ENCODE results near the gene ZNF132. TPM values are rescaled to one million over a fixed set of nuclear protein-coding genes. Genes with fewer than 3 reads are reported as not detected.

Gene ZNF132
- total RNA-seq, 1 experiment from 2014 or later = 2.6 TPM

DNA sequence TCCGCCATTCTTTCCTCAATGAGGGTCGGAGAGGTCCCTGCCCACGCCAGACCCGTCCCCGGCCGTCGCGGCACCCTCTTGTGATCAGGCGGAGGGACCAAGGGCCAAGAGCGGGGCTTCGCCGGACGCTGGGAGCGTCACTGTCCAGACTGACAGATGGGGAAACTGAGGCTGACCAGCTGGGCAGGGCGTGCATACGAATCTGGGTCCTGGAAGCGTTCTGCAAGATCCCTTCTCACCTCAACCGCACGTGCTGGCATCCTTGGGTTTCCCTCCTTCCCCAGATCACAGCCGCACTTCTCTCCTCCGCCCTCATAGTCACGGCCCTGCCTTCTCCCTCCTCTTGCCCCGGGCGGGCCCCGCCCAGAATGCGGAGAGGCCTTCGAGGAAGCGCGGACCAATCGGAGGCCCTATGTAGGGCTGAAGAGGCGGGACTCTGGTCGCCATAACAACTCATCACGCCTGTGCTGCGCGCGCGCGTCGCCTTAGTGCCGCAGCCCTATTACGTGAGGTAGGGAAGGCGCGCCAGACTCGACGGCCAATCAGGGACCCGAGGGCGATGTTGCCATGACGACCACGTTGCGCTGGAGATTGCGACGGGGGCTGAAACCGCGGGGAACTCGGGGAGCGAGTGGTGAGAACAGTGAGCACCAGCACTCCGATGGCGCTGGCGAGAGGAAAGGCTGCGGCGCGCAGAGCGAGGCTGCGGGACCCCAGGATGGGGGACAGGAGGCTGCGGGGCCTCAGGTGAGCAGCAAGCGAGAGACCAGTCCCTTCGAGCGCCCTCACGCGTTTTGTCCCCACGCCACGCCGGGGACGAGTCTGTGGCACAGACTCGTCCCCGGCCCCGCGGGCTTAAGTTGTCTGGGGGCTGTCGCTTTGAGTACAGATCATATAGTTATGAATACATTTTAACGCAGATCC is 38.8 kb downstream of the ZNF132 start (continued):
- no peak for TF ChIP-seq AFF4 (CRISPR knock-in tag; IDR thresholded peaks at IDR 0.05; ENCODE audit: borderline replicate concordance)
- TF ChIP-seq SMAD3 (CRISPR knock-in tag; IDR thresholded peaks at IDR 0.05; ENCODE audit: borderline replicate concordance) = peak; percentile 26; the same call in 1 of the 2 replicates
- no peak for TF ChIP-seq NR3C1 (CRISPR knock-in tag; conservative IDR thresholded peaks at IDR 0.05; ENCODE audit: low read depth)
- peak; percentile 91 for TF ChIP-seq CREM (CRISPR knock-in tag; IDR thresholded peaks at IDR 0.05)
- TF ChIP-seq ESRRA (CRISPR knock-in tag; IDR thresholded peaks at IDR 0.05; ENCODE audit: borderline replicate concordance) = no peak
- TF ChIP-seq ZMAT4 (CRISPR knock-in tag; IDR thresholded peaks at IDR 0.05) = no peak
- TF ChIP-seq ZNF423 (CRISPR knock-in tag; IDR thresholded peaks at IDR 0.05) = no peak
- no peak for TF ChIP-seq ZNF219 (CRISPR knock-in tag; IDR thresholded peaks at IDR 0.05; ENCODE audit: borderline replicate concordance)
- no peak for TF ChIP-seq RELA (CRISPR knock-in tag; IDR thresholded peaks at IDR 0.05; ENCODE audit: borderline replicate concordance)
- no peak for TF ChIP-seq E2F4 (CRISPR knock-in tag; IDR thresholded peaks at IDR 0.05; ENCODE audit: borderline replicate concordance, low read depth)
- no peak for TF ChIP-seq NR2C2 (CRISPR knock-in tag; IDR thresholded peaks at IDR 0.05)
- TF ChIP-seq FOXK1 (CRISPR knock-in tag; IDR thresholded peaks at IDR 0.05) = peak; percentile 82
- no peak for TF ChIP-seq GTF2I (CRISPR knock-in tag; conservative IDR thresholded peaks at IDR 0.05)
- TF ChIP-seq ZBTB43 (CRISPR knock-in tag; IDR thresholded peaks at IDR 0.05) = no peak
- TF ChIP-seq GRHL2 (CRISPR knock-in tag; IDR thresholded peaks at IDR 0.05; ENCODE audit: insufficient replicate concordance, severe bottlenecking) = no peak
- no peak for TF ChIP-seq TEAD1 (CRISPR knock-in tag; IDR thresholded peaks at IDR 0.05)
- TF ChIP-seq, protein P1, sequence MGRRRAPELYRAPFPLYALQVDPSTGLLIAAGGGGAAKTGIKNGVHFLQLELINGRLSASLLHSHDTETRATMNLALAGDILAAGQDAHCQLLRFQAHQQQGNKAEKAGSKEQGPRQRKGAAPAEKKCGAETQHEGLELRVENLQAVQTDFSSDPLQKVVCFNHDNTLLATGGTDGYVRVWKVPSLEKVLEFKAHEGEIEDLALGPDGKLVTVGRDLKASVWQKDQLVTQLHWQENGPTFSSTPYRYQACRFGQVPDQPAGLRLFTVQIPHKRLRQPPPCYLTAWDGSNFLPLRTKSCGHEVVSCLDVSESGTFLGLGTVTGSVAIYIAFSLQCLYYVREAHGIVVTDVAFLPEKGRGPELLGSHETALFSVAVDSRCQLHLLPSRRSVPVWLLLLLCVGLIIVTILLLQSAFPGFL (CRISPR knock-in tag; IDR thresholded peaks at IDR 0.05; ENCODE audit: borderline replicate concordance) = no peak
- TF ChIP-seq, protein P2, sequence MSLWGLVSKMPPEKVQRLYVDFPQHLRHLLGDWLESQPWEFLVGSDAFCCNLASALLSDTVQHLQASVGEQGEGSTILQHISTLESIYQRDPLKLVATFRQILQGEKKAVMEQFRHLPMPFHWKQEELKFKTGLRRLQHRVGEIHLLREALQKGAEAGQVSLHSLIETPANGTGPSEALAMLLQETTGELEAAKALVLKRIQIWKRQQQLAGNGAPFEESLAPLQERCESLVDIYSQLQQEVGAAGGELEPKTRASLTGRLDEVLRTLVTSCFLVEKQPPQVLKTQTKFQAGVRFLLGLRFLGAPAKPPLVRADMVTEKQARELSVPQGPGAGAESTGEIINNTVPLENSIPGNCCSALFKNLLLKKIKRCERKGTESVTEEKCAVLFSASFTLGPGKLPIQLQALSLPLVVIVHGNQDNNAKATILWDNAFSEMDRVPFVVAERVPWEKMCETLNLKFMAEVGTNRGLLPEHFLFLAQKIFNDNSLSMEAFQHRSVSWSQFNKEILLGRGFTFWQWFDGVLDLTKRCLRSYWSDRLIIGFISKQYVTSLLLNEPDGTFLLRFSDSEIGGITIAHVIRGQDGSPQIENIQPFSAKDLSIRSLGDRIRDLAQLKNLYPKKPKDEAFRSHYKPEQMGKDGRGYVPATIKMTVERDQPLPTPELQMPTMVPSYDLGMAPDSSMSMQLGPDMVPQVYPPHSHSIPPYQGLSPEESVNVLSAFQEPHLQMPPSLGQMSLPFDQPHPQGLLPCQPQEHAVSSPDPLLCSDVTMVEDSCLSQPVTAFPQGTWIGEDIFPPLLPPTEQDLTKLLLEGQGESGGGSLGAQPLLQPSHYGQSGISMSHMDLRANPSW (CRISPR knock-in tag; conservative IDR thresholded peaks at IDR 0.05; ENCODE audit: low read depth) = no peak
- no peak for TF ChIP-seq HMGA2 (CRISPR knock-in tag; IDR thresholded peaks at IDR 0.05)
- no peak for TF ChIP-seq MXD4 (CRISPR knock-in tag; IDR thresholded peaks at IDR 0.05; ENCODE audit: borderline replicate concordance)
- TF ChIP-seq USF1 (CRISPR knock-in tag; IDR thresholded peaks at IDR 0.05) = no peak; the same call in 1 of the 2 replicates
- no peak; the same call in 1 of the 2 replicates for TF ChIP-seq TCF7 (CRISPR knock-in tag; IDR thresholded peaks at IDR 0.05; ENCODE audit: low read depth)
- TF ChIP-seq E2F5 (CRISPR knock-in tag; IDR thresholded peaks at IDR 0.05) = peak; percentile 98
- TF ChIP-seq FOXJ3 (CRISPR knock-in tag; IDR thresholded peaks at IDR 0.05; ENCODE audit: borderline replicate concordance) = no peak
- TF ChIP-seq CREB1 (CRISPR knock-in tag; IDR thresholded peaks at IDR 0.05) = peak; percentile 70; the same call in 1 of the 2 replicates
